ENCODE measurements around the gene SERGEF.

The SERGEF gene

DNA sequence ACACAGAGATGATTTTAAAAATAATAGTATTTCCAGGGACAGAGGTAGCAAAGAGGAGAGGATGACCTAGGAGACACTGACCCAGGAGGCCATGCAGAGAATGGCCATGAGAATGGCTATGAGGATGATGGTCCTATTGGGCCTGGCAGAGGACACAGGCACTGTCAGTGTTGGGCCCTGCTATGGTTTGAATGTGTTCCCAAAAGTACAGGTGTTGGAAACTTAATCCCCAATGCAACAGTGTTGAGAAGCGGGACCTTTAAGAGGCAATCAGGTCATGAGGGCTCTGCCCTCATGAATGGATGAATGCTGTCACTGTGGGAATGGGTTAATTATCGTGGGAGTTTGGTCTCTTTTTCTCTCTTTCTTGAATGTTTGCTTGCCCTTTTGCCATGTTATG is 216.7 kb downstream of the SERGEF start:
- H3K36me3 ChIP-seq (ENCODE audit: insufficient read depth, low read length): no peaks in the 10 kb centered on the region
- 91% methylated on average over 2 of the region's 2 CpGs for WGBS
- no peak overlapping the region for H3K27ac ChIP-seq (ENCODE audit: low read depth, low read length)
- H3K4me1 ChIP-seq (ENCODE audit: insufficient read depth, low read length): peaks cover under 1% of the 10 kb centered on the region; the same call in 1 of the 2 replicates
- H3K9me3 ChIP-seq (ENCODE audit: insufficient read depth, low read depth, low read length): no peaks in the 10 kb centered on the region
- no peak overlapping the region for H3K9ac ChIP-seq (ENCODE audit: low read depth, low read length)
- no peaks in the 10 kb centered on the region for H3K27me3 ChIP-seq (ENCODE audit: insufficient read depth, low read length)
- H3K4me3 ChIP-seq (ENCODE audit: low read length): no peak overlapping the region

DNA sequence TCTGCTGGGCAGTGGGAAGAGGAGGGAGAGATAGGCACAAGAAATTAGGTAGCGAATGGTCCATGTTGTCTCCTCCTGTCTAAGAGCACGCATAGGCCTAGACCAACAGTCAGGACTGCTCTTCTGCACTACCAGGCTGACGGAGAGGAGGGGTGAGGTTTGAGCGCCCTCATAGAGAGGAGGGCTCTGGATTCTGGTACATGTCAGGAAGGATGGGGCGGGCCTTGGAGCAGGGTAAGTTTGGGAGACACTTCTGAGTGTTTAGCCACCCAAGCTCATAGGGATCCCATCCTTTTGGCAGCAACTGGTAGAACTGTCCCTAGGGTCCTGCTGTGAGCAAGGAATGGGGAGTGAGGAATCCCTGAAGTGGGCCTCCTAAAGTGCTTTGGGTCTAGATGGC is 217.9 kb downstream of the SERGEF start:
- no peak overlapping the region for H3K27ac ChIP-seq (ENCODE audit: low read depth, low read length)
- no peak overlapping the region for H3K4me3 ChIP-seq (ENCODE audit: low read length)
- H3K9ac ChIP-seq (ENCODE audit: low read depth, low read length): no peak overlapping the region
- no peaks in the 10 kb centered on the region for H3K27me3 ChIP-seq (ENCODE audit: insufficient read depth, low read length)
- H3K9me3 ChIP-seq (ENCODE audit: insufficient read depth, low read depth, low read length): no peaks in the 10 kb centered on the region
- no peaks in the 10 kb centered on the region for H3K36me3 ChIP-seq (ENCODE audit: insufficient read depth, low read length)
- H3K4me1 ChIP-seq (ENCODE audit: insufficient read depth, low read length): no peaks in the 10 kb centered on the region
- WGBS: 95% methylated on average over 5 of the region's 5 CpGs

DNA sequence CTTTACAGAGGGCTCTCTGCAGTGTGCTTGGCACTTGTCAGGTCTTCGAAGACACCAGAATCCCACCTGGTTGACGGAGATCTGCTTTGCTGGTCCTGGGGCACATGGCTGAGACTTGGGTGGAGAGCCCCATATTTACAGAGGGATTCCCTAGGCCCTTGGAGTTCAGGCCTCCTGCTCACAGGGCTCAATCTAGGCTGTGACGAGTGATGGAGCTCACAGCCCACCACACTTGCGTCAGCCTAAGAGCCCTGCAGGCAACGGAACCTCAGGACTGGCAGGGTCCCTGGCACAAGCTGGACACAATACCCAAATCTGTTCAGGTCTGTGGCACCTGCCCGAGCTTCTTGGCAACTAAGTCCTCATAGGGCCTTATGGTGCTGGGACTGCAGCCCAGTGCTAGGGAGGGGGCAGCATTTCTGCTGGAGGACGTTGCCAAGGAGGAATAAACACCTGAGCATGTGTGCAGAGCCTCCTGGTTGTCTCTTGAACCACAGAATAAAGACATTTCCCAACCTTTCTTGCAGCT is 219.1 kb downstream of the SERGEF start:
- 91% methylated on average over 7 of the region's 7 CpGs for WGBS
- Histone ChIP-seq H3K4me1 (ENCODE audit: insufficient read depth, low read length) (no peaks in the 10 kb centered on the region), H3K9ac (ENCODE audit: low read depth, low read length) (no peak overlapping the region), H3K27ac (ENCODE audit: low read depth, low read length) (no peak overlapping the region), H3K27me3 (ENCODE audit: insufficient read depth, low read length) (no peaks in the 10 kb centered on the region), H3K9me3 (ENCODE audit: insufficient read depth, low read depth, low read length) (no peaks in the 10 kb centered on the region), H3K4me3 (ENCODE audit: low read length) (no peak overlapping the region), H3K36me3 (ENCODE audit: insufficient read depth, low read length) (no peaks in the 10 kb centered on the region)

DNA sequence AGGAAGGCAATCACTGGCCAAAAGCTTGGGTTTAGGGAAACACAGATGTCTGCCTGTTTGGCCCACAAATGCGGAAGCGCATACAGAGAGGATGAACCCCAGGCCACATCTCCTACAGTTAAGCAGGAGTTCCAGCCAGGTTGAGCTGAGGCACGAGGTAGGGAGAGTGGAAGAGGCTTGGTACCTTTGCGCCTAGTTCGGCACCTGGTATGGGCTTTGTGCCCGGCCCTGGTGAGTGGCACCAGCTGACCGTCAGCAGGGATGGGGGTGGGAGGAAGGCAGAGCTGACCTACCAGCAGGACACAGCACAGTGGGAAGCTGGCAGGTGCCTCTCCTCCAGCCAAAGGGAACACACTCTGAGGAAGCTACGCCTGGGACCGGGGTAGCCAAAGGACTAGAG is 220.7 kb downstream of the SERGEF start:
- Histone ChIP-seq H3K4me3 (ENCODE audit: low read length) (no peak overlapping the region), H3K36me3 (ENCODE audit: insufficient read depth, low read length) (no peaks in the 10 kb centered on the region), H3K27me3 (ENCODE audit: insufficient read depth, low read length) (no peaks in the 10 kb centered on the region), H3K9ac (ENCODE audit: low read depth, low read length) (no peak overlapping the region), H3K9me3 (ENCODE audit: insufficient read depth, low read depth, low read length) (no peaks in the 10 kb centered on the region), H3K27ac (ENCODE audit: low read depth, low read length) (no peak overlapping the region), H3K4me1 (ENCODE audit: insufficient read depth, low read length) (no peaks in the 10 kb centered on the region)
- 87% methylated on average over 9 of the region's 9 CpGs for WGBS

DNA sequence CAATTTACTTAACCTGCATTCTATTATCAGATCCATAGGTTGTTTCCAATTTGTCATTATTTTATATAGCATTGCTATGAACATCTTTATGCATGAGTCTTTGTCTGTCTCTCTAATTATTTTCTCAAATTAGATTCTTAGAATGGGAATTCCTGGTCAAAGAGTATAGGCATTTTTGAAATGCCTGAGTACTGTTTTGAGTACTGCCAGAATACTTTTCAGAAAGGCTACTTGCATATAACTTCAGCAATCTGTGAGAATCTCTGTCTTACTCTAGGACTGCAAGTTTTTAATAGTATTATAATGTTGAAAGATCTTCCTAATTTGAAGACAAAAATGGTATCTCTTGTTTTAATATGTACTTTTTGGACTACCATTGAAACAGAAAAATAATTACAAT is 221.7 kb downstream of the SERGEF start:
- no peaks in the 10 kb centered on the region for H3K27me3 ChIP-seq (ENCODE audit: insufficient read depth, low read length)
- no peaks in the 10 kb centered on the region for H3K4me1 ChIP-seq (ENCODE audit: insufficient read depth, low read length)
- H3K9me3 ChIP-seq (ENCODE audit: insufficient read depth, low read depth, low read length): no peaks in the 10 kb centered on the region
- no peak overlapping the region for H3K4me3 ChIP-seq (ENCODE audit: low read length)
- H3K27ac ChIP-seq (ENCODE audit: low read depth, low read length): no peak overlapping the region
- H3K9ac ChIP-seq (ENCODE audit: low read depth, low read length): no peak overlapping the region
- no peaks in the 10 kb centered on the region for H3K36me3 ChIP-seq (ENCODE audit: insufficient read depth, low read length)

DNA sequence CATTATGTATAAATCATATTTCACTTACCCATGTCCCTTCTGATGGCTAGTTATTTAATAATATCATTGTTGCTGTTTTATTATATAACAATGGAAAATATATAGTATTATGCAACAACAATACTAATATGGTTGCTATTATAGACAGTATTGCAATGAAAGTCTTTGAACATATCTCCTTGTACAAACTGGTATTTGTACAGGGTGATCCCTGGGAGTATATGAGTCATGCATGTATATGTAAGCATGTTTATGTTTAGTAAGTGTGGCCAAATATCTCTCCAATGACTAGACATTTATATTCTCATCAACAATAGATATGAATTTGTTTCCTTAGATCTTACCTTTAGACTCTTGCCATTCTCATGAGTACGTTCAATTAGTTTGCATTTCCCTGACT is 222.4 kb downstream of the SERGEF start:
- WGBS: 100% methylated on average over 1 of the region's 1 CpG
- Histone ChIP-seq H3K4me3 (ENCODE audit: low read length) (no peak overlapping the region), H3K9me3 (ENCODE audit: insufficient read depth, low read depth, low read length) (no peaks in the 10 kb centered on the region), H3K4me1 (ENCODE audit: insufficient read depth, low read length) (no peaks in the 10 kb centered on the region), H3K27ac (ENCODE audit: low read depth, low read length) (no peak overlapping the region), H3K27me3 (ENCODE audit: insufficient read depth, low read length) (no peaks in the 10 kb centered on the region), H3K36me3 (ENCODE audit: insufficient read depth, low read length) (no peaks in the 10 kb centered on the region), H3K9ac (ENCODE audit: low read depth, low read length) (no peak overlapping the region)

DNA sequence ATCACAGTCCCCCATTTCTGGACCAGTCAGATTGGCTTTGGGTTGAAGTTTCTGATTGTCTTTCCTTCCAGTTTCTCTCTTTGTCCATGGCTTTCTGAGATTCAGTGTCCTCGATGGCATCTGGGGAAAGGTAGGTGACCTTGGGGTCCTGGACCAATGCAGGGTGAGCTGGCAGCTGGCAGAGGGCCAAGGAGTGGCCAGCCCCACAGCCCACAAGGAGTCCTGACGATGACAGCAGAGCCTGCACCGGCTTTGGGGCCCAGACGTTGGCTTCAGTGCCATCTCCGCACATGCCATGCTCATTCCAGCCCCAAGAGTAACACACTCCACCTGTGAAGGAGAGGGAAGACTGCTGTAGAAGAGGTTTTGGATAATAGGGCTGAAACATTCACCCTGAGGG is 224.8 kb downstream of the SERGEF start:
- Histone ChIP-seq H3K4me3 (ENCODE audit: low read length) (no peak overlapping the region), H3K9ac (ENCODE audit: low read depth, low read length) (no peak overlapping the region), H3K9me3 (ENCODE audit: insufficient read depth, low read depth, low read length) (no peaks in the 10 kb centered on the region), H3K36me3 (ENCODE audit: insufficient read depth, low read length) (no peaks in the 10 kb centered on the region), H3K27ac (ENCODE audit: low read depth, low read length) (no peak overlapping the region), H3K4me1 (ENCODE audit: insufficient read depth, low read length) (no peaks in the 10 kb centered on the region), H3K27me3 (ENCODE audit: insufficient read depth, low read length) (no peaks in the 10 kb centered on the region)
- WGBS: 98% methylated on average over 4 of the region's 5 CpGs

DNA sequence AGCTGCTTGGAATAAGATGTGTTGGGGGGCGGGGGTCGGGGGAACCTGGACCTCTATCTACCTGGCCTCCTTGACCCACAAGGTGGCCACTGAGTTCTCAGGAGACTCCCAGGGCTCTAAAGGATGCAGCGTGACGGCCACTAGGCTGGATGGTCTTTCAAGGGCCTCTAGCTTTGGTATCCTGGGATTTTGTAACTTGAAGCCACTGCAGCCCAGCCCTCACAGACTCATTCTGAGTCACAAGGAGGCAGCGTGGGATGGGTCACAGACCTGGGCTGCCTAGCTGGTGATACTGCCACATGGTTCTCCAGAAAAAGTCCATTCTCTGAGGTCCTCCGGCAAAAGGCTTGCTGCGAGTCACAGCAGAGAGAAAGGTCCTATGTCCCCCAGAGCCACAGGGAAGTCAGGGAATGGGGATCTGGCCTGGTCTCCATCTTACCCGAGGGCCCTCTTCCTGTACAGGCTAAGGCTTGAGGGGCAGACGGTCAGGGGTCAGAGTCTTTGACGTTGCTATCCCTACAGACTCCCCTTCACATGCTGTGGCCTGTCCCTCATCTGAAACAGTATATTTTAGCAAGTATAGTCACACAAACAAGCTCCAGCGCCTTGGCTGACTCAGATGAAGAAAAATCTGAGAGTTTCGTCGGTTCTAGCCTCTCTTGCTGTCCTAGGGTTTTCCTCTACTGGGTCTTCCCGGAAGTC is 225.9 kb downstream of the SERGEF start:
- 89% methylated on average over 14 of the region's 14 CpGs for WGBS
- Histone ChIP-seq H3K27me3 (ENCODE audit: insufficient read depth, low read length) (no peaks in the 10 kb centered on the region), H3K4me1 (ENCODE audit: insufficient read depth, low read length) (no peaks in the 10 kb centered on the region), H3K36me3 (ENCODE audit: insufficient read depth, low read length) (no peaks in the 10 kb centered on the region), H3K9ac (ENCODE audit: low read depth, low read length) (no peak overlapping the region), H3K4me3 (ENCODE audit: low read length) (no peak overlapping the region), H3K27ac (ENCODE audit: low read depth, low read length) (no peak overlapping the region), H3K9me3 (ENCODE audit: insufficient read depth, low read depth, low read length) (no peaks in the 10 kb centered on the region)

DNA sequence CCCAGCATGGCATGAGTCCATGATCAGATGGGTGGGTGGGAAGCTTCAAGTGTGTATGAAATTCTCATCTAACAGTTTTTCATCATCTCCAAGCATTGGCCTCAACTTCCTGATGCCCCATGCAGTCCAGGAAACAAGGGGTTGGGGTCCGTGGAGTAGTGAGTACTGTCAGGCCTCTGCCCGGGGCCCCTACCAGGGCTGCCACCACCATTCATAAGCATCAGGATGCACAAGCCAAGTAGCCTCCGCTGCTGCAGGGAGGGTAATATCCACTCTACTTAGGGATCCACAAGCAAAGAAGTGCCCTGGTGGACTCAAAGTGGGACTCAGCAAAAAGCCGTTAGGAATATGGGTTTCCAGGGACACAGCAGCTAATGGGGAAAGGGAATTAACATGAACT is 229.0 kb downstream of the SERGEF start:
- H3K4me3 ChIP-seq (ENCODE audit: low read length): no peak overlapping the region
- H3K27me3 ChIP-seq (ENCODE audit: insufficient read depth, low read length): no peaks in the 10 kb centered on the region
- 95% methylated on average over 4 of the region's 4 CpGs for WGBS
- no peaks in the 10 kb centered on the region for H3K9me3 ChIP-seq (ENCODE audit: insufficient read depth, low read depth, low read length)
- H3K4me1 ChIP-seq (ENCODE audit: insufficient read depth, low read length): no peaks in the 10 kb centered on the region
- H3K27ac ChIP-seq (ENCODE audit: low read depth, low read length): no peak overlapping the region
- no peaks in the 10 kb centered on the region for H3K36me3 ChIP-seq (ENCODE audit: insufficient read depth, low read length)
- no peak overlapping the region for H3K9ac ChIP-seq (ENCODE audit: low read depth, low read length)

DNA sequence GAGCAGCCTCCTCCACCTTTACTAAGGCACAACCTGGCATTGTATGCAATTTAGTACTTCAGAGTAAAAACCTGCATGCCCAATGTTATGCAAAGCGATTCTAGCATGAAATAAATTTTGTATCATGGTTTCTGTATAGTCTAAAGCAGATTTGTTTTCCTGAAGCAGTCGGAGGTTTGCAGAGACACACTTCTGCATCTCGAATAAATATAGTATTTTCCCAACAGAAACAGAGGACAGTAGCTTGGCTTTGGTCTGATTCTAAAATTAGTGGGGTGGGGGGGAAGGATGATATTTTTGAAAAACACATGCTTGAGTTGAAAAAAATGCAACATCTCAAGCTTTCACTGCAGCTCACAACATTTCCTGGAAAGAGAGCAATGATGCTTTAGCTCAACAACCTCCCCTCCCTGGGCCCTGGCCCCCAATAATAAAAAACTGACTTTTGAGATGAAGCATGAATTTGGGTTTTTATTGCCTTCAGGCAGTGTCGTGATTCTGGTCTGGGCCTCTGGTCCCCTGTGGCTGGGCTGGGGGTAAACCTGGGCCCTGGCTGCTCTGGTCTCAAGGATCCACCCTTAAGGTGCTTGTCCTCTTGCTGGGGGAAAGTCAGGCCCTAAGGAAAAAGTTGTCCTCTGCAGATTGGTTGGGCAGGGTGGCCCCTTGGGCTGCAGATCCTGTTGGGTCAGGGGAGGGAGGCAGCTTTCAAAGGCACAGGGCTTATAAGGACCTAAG is 230.1 kb downstream of the SERGEF start:
- no peak overlapping the region for H3K27ac ChIP-seq (ENCODE audit: low read depth, low read length)
- no peaks in the 10 kb centered on the region for H3K9me3 ChIP-seq (ENCODE audit: insufficient read depth, low read depth, low read length)
- H3K27me3 ChIP-seq (ENCODE audit: insufficient read depth, low read length): no peaks in the 10 kb centered on the region
- H3K4me1 ChIP-seq (ENCODE audit: insufficient read depth, low read length): no peaks in the 10 kb centered on the region
- no peaks in the 10 kb centered on the region for H3K36me3 ChIP-seq (ENCODE audit: insufficient read depth, low read length)
- WGBS: 92% methylated on average over 4 of the region's 4 CpGs
- no peak overlapping the region for H3K9ac ChIP-seq (ENCODE audit: low read depth, low read length)
- no peak overlapping the region for H3K4me3 ChIP-seq (ENCODE audit: low read length)

DNA sequence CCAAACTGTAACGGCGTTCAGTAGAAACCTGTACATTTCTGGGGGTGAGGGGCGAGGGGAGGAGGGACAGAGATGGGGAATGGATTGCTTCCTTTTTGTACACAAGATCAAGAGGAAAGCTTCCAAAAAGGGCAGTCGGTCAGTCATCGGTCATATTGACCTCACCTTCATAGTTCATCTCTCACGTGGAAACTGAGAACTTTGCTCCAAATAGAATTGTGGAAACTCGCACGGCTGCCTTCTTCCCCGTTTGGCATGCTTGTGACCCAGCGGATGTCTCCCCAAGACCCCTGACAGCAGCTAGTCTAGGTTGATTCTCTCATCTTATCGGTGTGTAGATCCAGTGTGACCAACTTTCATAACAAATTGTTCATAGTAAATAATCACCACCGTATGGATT is 230.7 kb downstream of the SERGEF start:
- Histone ChIP-seq H3K4me3 (ENCODE audit: low read length) (no peak overlapping the region), H3K36me3 (ENCODE audit: insufficient read depth, low read length) (no peaks in the 10 kb centered on the region), H3K27ac (ENCODE audit: low read depth, low read length) (no peak overlapping the region), H3K4me1 (ENCODE audit: insufficient read depth, low read length) (no peaks in the 10 kb centered on the region), H3K27me3 (ENCODE audit: insufficient read depth, low read length) (no peaks in the 10 kb centered on the region), H3K9ac (ENCODE audit: low read depth, low read length) (no peak overlapping the region), H3K9me3 (ENCODE audit: insufficient read depth, low read depth, low read length) (no peaks in the 10 kb centered on the region)
- WGBS: 94% methylated on average over 12 of the region's 12 CpGs

Measured in HUES64 (cell line).